NCI-H2196 (cell line): Measurements from ENCODE around the gene UGT2B7.
"Not testable (repeated sequence)": the region's sequence is repeated elsewhere in the genome, so short reads cannot be mapped to it uniquely, and the experiment has no call there.

ENCODE experiments used
- DNase-seq: peaks from one replicate; lab custom pipeline; 2025; ENCODE audit not compliant: unreplicated experiment; lab: John Stamatoyannopoulos, UW

UGT2B7 gene

DNA sequence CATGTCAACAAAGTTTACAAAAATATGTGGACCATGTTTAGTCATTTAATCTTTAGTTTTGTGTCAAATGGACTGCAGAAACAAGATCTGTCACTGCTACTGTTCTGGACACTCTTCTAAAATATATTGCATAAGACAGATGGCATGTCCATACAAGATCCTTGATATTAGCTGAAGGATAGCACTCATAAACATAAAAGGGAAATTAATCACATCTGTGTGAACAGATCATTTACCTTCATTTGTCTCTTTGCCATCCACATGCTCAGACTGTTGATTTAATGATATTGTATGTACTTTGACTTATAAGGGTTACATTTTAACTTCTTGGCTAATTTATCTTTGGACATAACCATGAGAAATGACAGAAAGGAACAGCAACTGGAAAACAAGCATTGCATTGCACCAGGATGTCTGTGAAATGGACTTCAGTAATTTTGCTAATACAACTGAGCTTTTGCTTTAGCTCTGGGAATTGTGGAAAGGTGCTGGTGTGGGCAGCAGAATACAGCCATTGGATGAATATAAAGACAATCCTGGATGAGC lies at the start of gene UGT2B7:
Gene UGT2B7, plus strand, starts transcription at position 364 of the 546 bp plus-strand sequence. Its CDS starts 47 bp downstream, at position 411.
- no peak for DNase-seq

GRCh38 chr4:69049860-69050259 lies 46.4 kb upstream of the UGT2B7 start:
- no peak for DNase-seq

- not testable (repeated sequence) for DNase-seq
Observed at GRCh38 chr4:69050853-69051575, 45.3 kb upstream of the UGT2B7 start.

- no peak for DNase-seq
Observed at GRCh38 chr4:69051576-69051943, 44.7 kb upstream of the UGT2B7 start.

DNA sequence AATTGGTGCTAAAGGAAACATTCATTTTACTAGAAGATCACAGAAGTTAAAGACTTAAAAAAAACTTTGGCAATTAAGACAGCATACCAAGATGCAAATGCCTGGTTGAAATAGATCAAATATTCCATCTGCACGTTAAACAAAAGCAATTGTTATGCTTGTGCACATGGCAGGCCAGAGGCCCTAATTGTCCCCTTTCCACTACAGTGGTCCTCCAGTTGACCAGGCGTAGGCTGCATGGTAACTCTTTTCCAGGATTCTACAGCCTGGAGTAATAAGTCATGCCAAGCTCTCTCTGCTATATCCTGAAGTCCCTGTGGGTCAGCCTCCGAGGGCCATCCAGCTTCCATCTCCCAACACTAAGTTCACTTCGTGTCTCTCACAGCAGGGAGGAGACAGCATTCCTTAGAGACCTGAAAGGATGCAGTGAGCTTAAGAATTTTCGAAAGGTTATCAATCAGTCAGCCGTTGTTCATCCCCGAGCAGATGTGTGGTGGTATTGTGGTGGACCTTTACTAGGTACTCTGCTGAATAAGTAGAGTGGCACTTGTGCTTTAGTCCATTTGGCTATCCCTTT lies 42.9 kb upstream of the UGT2B7 start:
- DNase-seq, result not testable (repeated sequence)

DNA sequence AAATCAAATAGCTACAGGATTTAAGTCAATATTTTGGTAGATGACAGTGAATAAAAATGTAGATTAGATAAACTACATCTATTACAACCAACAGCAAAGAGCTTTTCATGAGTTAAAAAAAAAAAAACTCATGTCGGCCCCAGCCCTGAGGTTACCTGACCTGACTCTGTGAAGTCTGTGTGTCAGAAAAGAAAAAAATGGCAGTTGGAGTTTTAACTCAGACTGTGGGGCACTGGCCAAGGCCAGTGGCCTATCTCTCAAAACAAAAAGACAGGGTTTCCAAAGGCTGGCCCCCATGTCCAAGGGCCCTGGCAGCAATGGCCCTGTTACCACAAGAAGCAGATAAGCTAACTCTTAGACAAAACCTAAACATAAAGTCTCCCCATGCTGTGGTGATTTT lies 42.2 kb upstream of the UGT2B7 start:
- DNase-seq, result not testable (repeated sequence)

- DNase-seq, result no peak
Observed at GRCh38 chr4:69054578-69055200, 41.6 kb upstream of the UGT2B7 start.

- DNase-seq, result no peak
Observed at GRCh38 chr4:69056150-69056549, 40.1 kb upstream of the UGT2B7 start.

DNA sequence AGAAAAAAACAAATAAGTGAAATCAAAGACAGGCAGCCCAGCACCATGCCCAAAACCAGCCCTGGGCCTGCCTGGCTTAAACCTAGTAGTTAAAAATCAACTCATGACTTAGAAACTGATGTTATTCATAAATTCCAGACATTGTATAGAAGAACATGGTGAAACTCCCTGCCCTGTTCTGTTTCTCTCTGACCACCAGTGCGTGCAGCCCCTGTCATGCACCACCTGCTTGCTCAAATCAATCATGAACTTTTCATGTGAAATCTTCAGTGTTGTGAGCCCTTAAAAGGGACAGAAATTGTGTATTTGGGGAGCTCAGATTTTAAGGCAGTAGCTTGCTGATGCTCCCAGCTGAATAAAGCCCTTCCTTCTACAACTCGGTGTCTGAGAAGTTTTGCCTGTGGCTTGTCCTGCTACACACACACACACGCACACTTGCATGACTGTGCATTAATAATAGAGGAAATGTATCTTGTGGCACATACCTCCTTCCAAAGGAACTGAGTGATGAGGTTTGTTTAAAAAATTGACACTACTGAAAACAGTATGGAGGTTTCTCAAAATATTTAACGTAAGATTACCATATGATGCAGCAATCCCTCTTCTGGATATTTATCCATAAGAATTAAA lies 39.2 kb upstream of the UGT2B7 start:
- DNase-seq, result no peak

DNA sequence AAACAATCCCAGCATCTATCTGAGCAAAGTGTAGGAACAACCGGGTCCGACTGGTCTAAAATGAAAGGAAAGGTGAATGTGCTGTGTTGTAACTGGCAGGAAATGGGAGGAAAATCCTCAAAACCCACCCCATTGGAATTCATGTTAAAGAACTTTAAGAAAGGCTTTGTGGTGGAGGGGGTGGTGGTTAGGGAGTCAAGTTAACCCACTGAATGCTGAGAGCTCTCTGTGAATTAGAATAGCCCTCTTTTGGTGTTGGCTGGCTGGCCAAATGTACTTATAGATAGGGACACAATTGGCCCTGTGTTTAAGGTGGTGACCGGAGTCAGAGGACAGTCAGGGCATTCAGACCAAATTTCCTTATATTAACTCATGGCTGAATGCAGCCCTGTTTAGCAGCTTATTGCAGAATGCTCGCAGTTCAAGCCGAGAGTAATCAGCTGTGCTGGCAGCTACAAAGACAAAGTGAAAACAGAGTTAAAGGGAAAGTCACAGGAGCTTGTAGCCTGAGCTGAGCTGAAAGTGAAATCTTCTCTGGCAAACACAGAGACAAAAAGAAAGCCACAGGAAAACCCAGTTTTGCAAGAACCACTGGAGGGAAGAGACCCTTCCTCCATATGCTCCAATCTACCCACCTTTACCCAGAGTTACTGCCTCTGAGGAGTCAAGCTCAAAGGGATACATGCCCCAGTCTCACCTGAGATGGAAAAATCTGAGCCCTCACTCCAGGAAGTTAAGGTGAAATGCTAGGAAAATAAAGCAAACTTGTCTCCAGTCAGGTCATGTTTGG lies 38.5 kb upstream of the UGT2B7 start:
- no peak for DNase-seq

- DNase-seq, result no peak
Observed at GRCh38 chr4:69058410-69059059, 37.7 kb upstream of the UGT2B7 start.

DNA sequence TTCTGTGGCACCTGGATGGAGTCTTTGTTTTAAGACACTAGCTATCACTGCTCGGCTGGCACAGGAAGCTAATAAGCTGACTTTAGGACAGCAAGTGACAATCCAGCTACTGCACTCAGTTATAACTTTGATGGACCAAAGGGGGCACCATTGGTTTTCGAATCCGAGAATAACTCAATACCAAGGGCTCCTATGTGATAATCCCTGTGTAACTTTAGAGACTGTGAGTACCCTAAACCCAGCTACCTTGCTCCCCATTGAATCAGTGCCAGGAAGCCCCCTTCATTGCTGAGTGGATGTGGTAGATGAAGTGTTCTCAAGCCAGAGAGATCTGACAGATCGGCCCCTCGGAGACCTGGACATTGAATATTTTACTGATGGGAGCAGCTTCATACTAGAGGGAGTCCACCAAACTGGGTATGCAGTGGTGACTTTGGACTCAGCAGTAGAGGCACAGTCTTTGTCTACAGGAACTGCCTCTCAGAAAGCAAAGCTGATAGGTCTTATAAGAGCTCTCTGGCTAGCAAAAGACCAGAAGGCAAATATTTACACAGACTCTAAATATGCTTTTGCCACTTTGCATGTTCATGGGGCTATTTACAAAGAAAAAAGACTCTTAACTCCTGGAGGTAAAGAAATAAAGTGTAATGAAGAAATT lies 35.5 kb upstream of the UGT2B7 start:
- DNase-seq, result no peak

- no peak for DNase-seq
Observed at GRCh38 chr4:69064391-69064790, 31.9 kb upstream of the UGT2B7 start.

- no peak for DNase-seq
Observed at GRCh38 chr4:69066945-69067344, 29.3 kb upstream of the UGT2B7 start.

DNA sequence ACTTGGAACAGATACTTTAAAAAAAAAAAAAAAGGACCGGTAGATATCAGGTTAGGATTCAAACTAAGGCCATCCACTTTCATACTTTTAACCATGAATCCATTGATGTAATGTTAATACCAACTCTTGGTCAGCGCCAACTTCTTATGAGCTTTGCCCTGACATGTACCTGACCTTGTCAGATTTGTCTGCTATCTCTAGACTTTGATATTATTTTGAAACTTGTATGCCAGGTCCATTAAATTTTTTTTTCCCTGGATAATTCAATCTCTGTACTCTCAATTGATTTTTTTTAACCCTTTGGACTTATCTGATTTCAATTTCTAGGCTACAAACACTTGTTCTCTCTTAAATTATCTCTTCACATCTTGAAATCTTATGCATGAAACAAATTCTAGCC lies 27.2 kb upstream of the UGT2B7 start:
- no peak for DNase-seq

DNA sequence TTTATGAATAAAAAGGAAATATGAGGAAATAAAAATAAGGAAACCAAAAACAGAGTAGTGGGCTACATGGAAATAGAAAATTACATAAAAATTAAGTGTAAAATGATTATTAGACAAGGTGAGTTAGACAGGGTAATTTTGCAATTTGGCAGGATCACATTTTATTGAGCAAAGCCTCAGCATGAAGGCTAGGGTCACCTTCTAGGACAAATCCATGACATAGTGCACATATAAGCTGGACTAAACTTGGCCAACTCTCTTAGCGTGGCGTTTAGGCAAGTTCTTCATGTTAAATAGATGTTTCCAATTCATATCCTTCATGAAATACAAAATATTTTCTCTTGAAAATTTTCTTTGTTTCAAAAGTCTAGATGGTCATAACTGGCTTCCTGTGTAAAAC lies 25.7 kb upstream of the UGT2B7 start:
- DNase-seq, result no peak

GRCh38 chr4:69071286-69071685 lies 25.0 kb upstream of the UGT2B7 start:
- DNase-seq, result no peak

GRCh38 chr4:69073375-69073774 lies 22.9 kb upstream of the UGT2B7 start:
- DNase-seq, result no peak

GRCh38 chr4:69075061-69075792 lies 21.0 kb upstream of the UGT2B7 start:
- DNase-seq, result no peak
